ENCODE measurements around the gene SLC27A4. TPM values are rescaled to one million over a fixed set of nuclear protein-coding genes. Genes with fewer than 3 reads are reported as not detected.

The SLC27A4 gene
- total and polyA plus RNA-seq, 11 donors, result 10.7 to 48.8 (median 23.2) TPM

DNA sequence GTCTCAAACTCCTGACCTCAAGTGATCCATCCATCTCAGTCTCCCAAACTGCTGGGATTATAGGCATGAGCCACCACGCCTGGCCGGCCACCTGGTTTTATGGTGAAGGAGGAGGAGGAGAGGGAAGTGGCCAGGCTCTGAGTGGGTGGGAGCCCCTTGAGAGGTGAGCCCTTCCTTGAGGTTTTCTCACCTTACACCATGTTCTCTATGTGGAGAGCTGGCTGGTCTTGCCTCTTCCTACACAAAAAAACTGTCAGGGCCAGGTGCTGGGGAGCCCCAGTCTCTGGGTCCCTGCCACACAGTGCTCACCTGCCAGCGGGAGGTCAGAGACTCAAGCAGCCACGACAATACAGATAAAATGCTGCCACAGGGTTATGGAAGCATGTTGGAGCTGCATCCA, 46.2 kb upstream of the SLC27A4 start:
- H3K36me3 ChIP-seq, result peaks cover 0 to 15% (median under 1%) of the 10 kb centered on the region in 9 donors
- 88 to 98% (median 92%) methylated on average over 4 of the region's 4 CpGs for WGBS, 4 donors
- H3K9me3 ChIP-seq, result no peaks in the 10 kb centered on the region
- H3K27me3 ChIP-seq, result no peaks in the 10 kb centered on the region
- no peak for TF ChIP-seq CTCF (IDR thresholded peaks at IDR 0.05)
- TF ChIP-seq POLR2A (IDR thresholded peaks at IDR 0.05), result no peak
- intact Hi-C loops (cut with DNase I), result loop anchor here in 3 of 10 donors (2.0 to 10.0 kb wide), 3 partner anchors 47 to 341 kb away; partner anchors contain the start of gene SLC27A4 (in 2 of the 3)
- H3K4me1 ChIP-seq, result peaks cover 0 to 6% (median 0%) of the 10 kb centered on the region in 12 donors
- H3K27ac ChIP-seq, result no peak overlapping the region
- H3K4me3 ChIP-seq, result no peak overlapping the region
- no peak for ATAC-seq
- no peak for DNase-seq

GRCh38 chr9:128296340-128297220, 43.7 kb upstream of the SLC27A4 start:
- TF ChIP-seq CTCF (IDR thresholded peaks at IDR 0.05), result no peak
- no peak for TF ChIP-seq POLR2A (IDR thresholded peaks at IDR 0.05)
- ATAC-seq (no peak), DNase-seq (no peak)
- no peak overlapping the region for H3K27ac ChIP-seq
- intact Hi-C loops (cut with DNase I), result loop anchor here in 6 of 10 donors (2.0 to 10.0 kb wide), 7 partner anchors 44 to 338 kb away; partner anchors contain the start of gene SLC27A4 (in 4 of the 6)
- H3K4me3 ChIP-seq, result no peak overlapping the region
- H3K36me3 ChIP-seq, result peaks cover 0 to 6% (median 0%) of the 10 kb centered on the region in 9 donors
- no peaks in the 10 kb centered on the region for H3K27me3 ChIP-seq
- WGBS, 4 donors, result 89 to 92% (median 90%) methylated on average over 16 of the region's 16 CpGs
- H3K4me1 ChIP-seq, result peaks cover 0 to 6% (median 0%) of the 10 kb centered on the region in 12 donors
- no peaks in the 10 kb centered on the region for H3K9me3 ChIP-seq

DNA sequence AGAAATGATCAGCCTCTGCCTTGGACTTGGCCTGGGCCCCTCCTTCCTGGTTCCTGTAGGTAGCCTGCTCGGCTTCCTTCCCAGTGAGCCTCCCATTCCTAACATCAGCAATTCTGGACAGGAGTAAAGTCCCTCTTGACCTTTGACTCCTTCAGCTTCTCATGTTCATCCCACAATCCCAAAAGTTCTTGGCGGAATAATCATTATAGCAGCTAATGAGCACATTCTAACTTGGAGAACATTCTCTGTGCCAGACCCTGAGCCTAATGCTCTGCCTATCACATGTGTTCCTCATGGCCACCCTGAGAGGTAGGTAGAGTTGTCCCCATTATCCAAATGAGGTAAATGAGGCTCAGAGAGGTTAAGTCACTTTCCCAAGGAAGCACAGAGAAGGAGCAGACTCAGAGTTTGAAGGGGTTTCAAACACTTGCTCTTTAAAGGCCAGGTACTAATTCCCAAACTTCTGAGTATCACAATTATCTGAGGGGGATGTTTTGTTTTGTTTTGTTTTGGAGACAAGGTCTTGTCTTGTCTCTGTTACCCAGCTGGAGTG, 43.0 kb upstream of the SLC27A4 start:
- ATAC-seq (no peak), DNase-seq (no peak)
- Histone ChIP-seq H3K4me1 (peaks cover 0 to 6% (median 0%) of the 10 kb centered on the region in 12 donors), H3K36me3 (peaks cover 0 to 6% (median 0%) of the 10 kb centered on the region in 9 donors), H3K4me3 (no peak overlapping the region), H3K27me3 (no peaks in the 10 kb centered on the region), H3K27ac (no peak overlapping the region), H3K9me3 (no peaks in the 10 kb centered on the region)
- intact Hi-C loops (cut with DNase I), result loop anchor here in 6 of 10 donors (2.0 to 10.0 kb wide), 7 partner anchors 44 to 338 kb away; partner anchors contain the start of gene SLC27A4 (in 4 of the 6)
- no peak for TF ChIP-seq POLR2A (IDR thresholded peaks at IDR 0.05)
- no peak for TF ChIP-seq CTCF (IDR thresholded peaks at IDR 0.05)
- 88 to 98% (median 94%) methylated on average over 1 to 2 of the region's 2 CpGs for WGBS, 4 donors

Data from heart left ventricle (tissue), 16 donors.